ENCODE data around the gene ONECUT3.

Gene ONECUT3

GRCh38 chr19:1765904-1766799 lies 12.8 kb downstream of the ONECUT3 start:
- Mint-ChIP-seq H3K4me3 (no peak overlapping the region), H3K36me3 (ENCODE audit: low read depth) (no peaks in the 10 kb centered on the region), H3K4me1 (ENCODE audit: low read depth) (peaks cover 13% of the 10 kb centered on the region), H3K27me3 (peaks cover 100% of the 10 kb centered on the region), H3K27ac (no peak overlapping the region), H3K9me3 (peaks cover 12% of the 10 kb centered on the region)
- intact Hi-C loops (cut with micrococcal nuclease) = loop anchor here (2.0 to 5.0 kb wide), 2 partner anchors 93 to 219 kb away; no protein-coding TSS in a partner anchor

DNA sequence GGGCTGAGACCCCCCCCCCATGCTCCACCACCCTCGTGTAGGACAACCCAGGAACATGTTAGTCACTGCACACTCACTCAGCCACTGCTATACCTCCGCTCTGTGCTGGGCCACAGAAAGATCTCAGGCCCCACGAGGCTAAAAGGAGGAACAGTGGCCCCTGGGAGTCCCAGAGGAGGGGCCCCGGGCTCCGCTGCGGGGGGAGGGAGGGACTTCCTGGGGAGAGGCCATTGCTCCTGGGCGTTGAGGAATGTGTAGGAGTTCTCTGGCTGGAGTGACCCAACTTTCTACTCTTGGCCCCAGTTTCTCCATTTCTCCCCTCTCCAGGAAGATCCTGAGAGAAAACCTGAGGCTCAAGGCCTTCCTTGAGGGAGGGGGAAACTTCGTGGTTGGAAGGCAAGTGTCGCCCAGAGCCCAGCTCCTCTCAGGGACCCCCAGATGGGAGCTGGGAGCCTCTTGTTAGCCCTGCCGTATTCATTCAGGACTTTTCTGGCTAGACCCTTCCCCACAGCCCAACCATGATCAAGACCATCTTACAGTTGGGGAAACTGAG lies 13.6 kb downstream of the ONECUT3 start:
- no peaks in the 10 kb centered on the region for H3K36me3 Mint-ChIP-seq (ENCODE audit: low read depth)
- peaks cover 13% of the 10 kb centered on the region for H3K4me1 Mint-ChIP-seq (ENCODE audit: low read depth)
- H3K27ac Mint-ChIP-seq = no peak overlapping the region
- peaks cover 19% of the 10 kb centered on the region for H3K9me3 Mint-ChIP-seq
- H3K27me3 Mint-ChIP-seq = peaks cover 98% of the 10 kb centered on the region
- intact Hi-C loops (cut with micrococcal nuclease) = loop anchor here (2.0 to 5.0 kb wide), 2 partner anchors 94 to 220 kb away; no protein-coding TSS in a partner anchor
- no peak overlapping the region for H3K4me3 Mint-ChIP-seq

- Mint-ChIP-seq H3K27me3 (peaks cover 98% of the 10 kb centered on the region), H3K4me1 (ENCODE audit: low read depth) (peaks cover 13% of the 10 kb centered on the region)
These were observed 14.2 kb downstream of the ONECUT3 start for GRCh38 chr19:1767464-1767933.

GRCh38 chr19:1768248-1768647 lies 14.9 kb downstream of the ONECUT3 start:
- Mint-ChIP-seq H3K4me1 (ENCODE audit: low read depth) (peaks cover 13% of the 10 kb centered on the region), H3K9me3 (peaks cover 19% of the 10 kb centered on the region), H3K36me3 (ENCODE audit: low read depth) (no peaks in the 10 kb centered on the region), H3K27ac (no peak overlapping the region), H3K4me3 (no peak overlapping the region), H3K27me3 (peaks cover 97% of the 10 kb centered on the region)
- intact Hi-C loops (cut with micrococcal nuclease) = loop anchor here (5.0 kb wide), 1 partner anchor 221 kb away; no protein-coding TSS in a partner anchor

More at GRCh38 chr19:1767464-1767933, 14.2 kb downstream of the ONECUT3 start:
- Mint-ChIP-seq H3K4me3 (no peak overlapping the region), H3K36me3 (ENCODE audit: low read depth) (no peaks in the 10 kb centered on the region), H3K27ac (no peak overlapping the region), H3K9me3 (peaks cover 19% of the 10 kb centered on the region)
- intact Hi-C loops (cut with micrococcal nuclease) = loop anchor here (2.0 to 5.0 kb wide), 2 partner anchors 95 to 220 kb away; no protein-coding TSS in a partner anchor

- Mint-ChIP-seq H3K36me3 (ENCODE audit: low read depth) (no peaks in the 10 kb centered on the region), H3K27ac (no peak overlapping the region), H3K27me3 (peaks cover 97% of the 10 kb centered on the region), H3K4me1 (ENCODE audit: low read depth) (peaks cover 13% of the 10 kb centered on the region), H3K4me3 (no peak overlapping the region), H3K9me3 (peaks cover 19% of the 10 kb centered on the region)
- intact Hi-C loops (cut with micrococcal nuclease) = loop anchor here (5.0 kb wide), 1 partner anchor 222 kb away; no protein-coding TSS in a partner anchor
These were observed 15.8 kb downstream of the ONECUT3 start for GRCh38 chr19:1768918-1769644.

DNA sequence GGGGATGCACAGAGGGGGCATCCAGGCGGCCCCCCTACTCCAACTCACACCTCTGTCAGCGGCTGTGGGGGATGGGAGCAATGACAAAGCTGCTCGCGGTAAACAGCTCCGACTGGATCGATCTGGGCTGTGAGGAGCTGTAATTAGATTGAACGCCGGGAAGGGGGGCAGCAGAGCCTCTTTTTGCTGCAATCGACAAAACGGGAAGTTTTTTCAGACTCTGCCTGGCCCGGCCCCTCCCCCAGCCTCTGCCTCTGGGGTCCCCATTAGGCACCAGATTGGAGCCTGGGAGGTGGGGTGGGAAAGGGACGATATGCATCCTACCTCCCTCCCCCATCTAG lies 16.3 kb downstream of the ONECUT3 start:
- peaks cover 13% of the 10 kb centered on the region for H3K4me1 Mint-ChIP-seq (ENCODE audit: low read depth)
- H3K27me3 Mint-ChIP-seq = peaks cover 97% of the 10 kb centered on the region
- no peaks in the 10 kb centered on the region for H3K36me3 Mint-ChIP-seq (ENCODE audit: low read depth)
- no peak overlapping the region for H3K27ac Mint-ChIP-seq
- H3K9me3 Mint-ChIP-seq = peaks cover 22% of the 10 kb centered on the region
- H3K4me3 Mint-ChIP-seq = no peak overlapping the region
- intact Hi-C loops (cut with micrococcal nuclease) = loop anchor here (5.0 kb wide), 1 partner anchor 222 kb away; no protein-coding TSS in a partner anchor

DNA sequence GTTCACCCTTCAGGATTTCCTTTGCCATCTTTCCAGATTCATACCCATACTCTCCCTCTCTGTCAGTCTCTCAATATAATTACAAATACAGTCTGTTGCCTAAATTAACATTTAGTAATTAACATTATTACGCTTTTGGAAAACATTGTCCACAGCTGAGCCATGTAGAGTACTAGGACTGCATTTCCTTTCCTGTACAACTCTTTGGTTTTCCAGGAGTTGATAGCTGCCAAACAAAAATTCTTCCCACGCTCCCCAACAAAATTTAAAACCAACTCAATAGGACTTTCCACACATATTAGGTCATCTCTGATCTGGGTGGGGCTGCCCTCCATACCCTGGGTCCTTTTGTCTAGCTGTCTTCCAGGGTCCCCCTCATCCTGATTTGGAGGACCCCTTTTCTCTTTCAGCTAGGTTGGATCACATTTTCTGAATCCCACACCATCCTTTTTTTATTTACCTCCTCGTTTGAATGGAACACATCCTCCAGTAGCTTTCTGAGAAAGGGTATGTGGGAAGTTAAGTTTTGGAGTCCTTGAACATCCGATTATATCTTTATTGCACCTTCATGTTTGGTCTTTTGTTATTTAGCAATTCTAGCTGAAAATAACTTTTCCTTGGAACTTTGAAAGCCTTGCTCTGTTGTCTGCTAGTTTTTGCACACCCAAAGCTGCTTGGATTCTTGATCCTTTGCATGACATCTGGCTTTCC lies 17.7 kb downstream of the ONECUT3 start:
- H3K9me3 Mint-ChIP-seq = peaks cover 28% of the 10 kb centered on the region
- no peak overlapping the region for H3K27ac Mint-ChIP-seq
- peaks cover 13% of the 10 kb centered on the region for H3K4me1 Mint-ChIP-seq (ENCODE audit: low read depth)
- intact Hi-C loops (cut with micrococcal nuclease) = no loop called here
- peaks cover 95% of the 10 kb centered on the region for H3K27me3 Mint-ChIP-seq
- H3K4me3 Mint-ChIP-seq = no peak overlapping the region
- H3K36me3 Mint-ChIP-seq (ENCODE audit: low read depth) = no peaks in the 10 kb centered on the region

DNA sequence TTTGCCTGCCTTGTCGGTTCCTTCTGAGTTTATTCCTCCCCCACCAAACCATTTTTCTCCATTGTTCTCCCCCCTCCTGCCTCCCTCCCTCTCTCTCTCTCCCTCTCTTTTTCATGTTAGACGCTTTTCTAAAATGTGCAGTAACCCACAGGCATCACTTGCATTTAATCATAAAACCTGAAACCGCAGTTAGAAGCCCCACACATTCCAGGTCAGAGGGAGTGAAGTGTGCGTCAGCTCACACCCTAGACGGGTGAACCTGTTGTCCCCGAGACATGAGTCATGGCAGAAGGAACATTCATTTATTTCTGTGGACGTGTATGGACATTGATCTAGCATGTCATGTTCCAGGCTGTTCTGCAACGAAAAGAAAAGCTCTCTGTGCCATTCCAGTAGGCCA lies 19.9 kb downstream of the ONECUT3 start:
- intact Hi-C loops (cut with micrococcal nuclease) = no loop called here
- H3K36me3 Mint-ChIP-seq (ENCODE audit: low read depth) = no peaks in the 10 kb centered on the region
- no peak overlapping the region for H3K27ac Mint-ChIP-seq
- H3K9me3 Mint-ChIP-seq = peaks cover 28% of the 10 kb centered on the region
- peaks cover 95% of the 10 kb centered on the region for H3K27me3 Mint-ChIP-seq
- H3K4me1 Mint-ChIP-seq (ENCODE audit: low read depth) = peaks cover 6% of the 10 kb centered on the region
- no peak overlapping the region for H3K4me3 Mint-ChIP-seq

DNA sequence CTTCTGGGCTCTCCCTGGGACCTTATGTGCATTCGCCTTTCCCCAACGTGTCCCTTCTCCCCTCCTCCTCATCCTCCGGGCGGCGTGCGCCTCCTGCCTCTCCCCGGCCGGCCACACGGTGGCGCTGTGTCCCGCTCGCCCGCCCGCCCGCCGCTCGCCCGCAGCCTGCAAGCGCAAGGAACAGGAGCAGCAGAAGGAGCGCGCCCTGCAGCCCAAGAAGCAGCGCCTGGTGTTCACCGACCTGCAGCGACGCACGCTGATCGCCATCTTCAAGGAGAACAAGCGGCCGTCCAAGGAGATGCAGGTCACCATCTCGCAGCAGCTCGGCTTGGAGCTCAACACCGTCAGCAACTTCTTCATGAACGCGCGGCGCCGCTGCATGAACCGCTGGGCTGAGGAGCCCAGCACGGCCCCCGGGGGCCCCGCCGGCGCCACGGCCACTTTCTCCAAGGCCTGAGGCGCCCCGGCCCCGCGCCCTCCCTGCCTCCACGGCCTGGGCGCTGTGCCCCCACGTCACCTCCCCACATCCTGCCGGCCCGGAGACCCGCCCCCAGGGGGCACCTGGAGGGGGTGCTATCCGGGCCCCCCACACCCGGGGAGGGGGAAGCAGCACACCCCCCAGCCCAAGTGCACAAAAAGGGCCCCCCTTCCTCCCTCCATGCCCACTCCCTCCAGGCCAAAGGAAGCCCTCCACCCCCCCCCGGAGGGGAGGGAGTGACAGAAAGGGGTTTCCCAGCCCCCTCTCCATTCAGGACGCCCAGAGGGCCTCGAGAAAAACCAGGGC lies 21.9 kb downstream of the ONECUT3 start:
- H3K4me1 Mint-ChIP-seq (ENCODE audit: low read depth) = no peaks in the 10 kb centered on the region
- no peak overlapping the region for H3K4me3 Mint-ChIP-seq
- H3K27me3 Mint-ChIP-seq = peaks cover 94% of the 10 kb centered on the region
- no peaks in the 10 kb centered on the region for H3K36me3 Mint-ChIP-seq (ENCODE audit: low read depth)
- peaks cover 25% of the 10 kb centered on the region for H3K9me3 Mint-ChIP-seq
- intact Hi-C loops (cut with micrococcal nuclease) = no loop called here
- H3K27ac Mint-ChIP-seq = no peak overlapping the region

DNA sequence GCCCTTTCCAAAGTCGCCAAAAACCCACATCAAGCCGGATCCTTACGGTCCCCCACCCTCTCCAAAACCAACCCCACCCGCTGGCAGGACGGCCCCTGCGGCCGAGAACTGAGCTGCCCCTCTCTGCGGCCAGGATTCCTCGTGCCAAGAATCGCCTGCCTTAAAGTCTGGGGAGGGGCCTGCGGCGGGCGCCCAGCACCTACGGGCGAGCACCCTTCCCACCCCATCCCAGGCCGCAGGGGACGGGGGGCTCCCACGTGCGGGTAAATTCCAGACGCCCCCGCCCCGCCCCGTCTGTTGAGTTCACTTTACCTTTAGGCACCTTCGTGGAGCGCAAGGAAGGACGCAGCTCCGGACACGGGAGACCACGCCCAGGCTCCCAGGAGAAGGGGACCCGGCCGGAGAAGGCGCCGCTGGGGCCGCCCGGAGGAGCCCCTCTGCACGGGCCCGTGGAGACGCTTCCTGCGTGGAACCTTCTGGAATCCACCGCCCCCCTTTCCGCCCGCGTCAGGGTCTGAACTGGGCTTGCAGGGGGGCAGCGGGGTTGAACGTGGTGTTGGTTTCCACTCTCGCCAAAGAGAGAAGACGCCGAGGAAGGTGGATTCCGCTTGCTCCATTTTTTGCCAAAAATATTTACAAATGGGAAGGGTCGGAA lies 22.8 kb downstream of the ONECUT3 start:
- H3K9me3 Mint-ChIP-seq = peaks cover 16% of the 10 kb centered on the region
- H3K27me3 Mint-ChIP-seq = peaks cover 94% of the 10 kb centered on the region
- no peak overlapping the region for H3K4me3 Mint-ChIP-seq
- H3K4me1 Mint-ChIP-seq (ENCODE audit: low read depth) = no peaks in the 10 kb centered on the region
- H3K27ac Mint-ChIP-seq = no peak overlapping the region
- no peaks in the 10 kb centered on the region for H3K36me3 Mint-ChIP-seq (ENCODE audit: low read depth)
- intact Hi-C loops (cut with micrococcal nuclease) = no loop called here

DNA sequence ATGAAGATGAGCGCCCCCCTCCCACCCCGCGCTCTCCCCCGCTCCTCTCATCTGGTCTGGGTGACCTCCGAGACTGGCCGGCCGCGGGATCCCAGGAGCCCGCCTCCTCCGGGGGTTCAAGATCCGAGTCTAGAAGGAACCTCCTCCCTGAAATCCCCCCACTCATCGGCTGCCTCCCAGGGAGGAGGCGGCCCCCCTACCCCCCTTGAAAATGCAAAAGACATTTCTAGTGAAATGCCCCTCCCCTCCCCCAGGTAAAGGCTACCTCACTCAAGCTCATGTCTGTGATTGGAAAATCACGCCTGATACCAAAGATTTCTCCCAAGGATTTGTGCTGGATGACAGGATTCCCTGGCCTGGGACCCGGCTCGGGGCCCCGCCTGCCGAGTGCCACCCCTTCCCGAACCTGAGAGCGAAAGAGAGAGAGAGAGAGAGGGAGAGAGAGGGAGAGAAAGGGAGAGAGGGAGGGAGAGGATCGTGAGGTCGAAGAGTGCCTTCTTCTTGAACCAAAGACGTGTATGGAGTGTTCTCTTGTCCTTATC lies 23.4 kb downstream of the ONECUT3 start:
- no peak overlapping the region for H3K27ac Mint-ChIP-seq
- no peaks in the 10 kb centered on the region for H3K4me1 Mint-ChIP-seq (ENCODE audit: low read depth)
- no peaks in the 10 kb centered on the region for H3K36me3 Mint-ChIP-seq (ENCODE audit: low read depth)
- no peak overlapping the region for H3K4me3 Mint-ChIP-seq
- H3K27me3 Mint-ChIP-seq = peaks cover 90% of the 10 kb centered on the region
- intact Hi-C loops (cut with micrococcal nuclease) = no loop called here
- H3K9me3 Mint-ChIP-seq = peaks cover 10% of the 10 kb centered on the region

DNA sequence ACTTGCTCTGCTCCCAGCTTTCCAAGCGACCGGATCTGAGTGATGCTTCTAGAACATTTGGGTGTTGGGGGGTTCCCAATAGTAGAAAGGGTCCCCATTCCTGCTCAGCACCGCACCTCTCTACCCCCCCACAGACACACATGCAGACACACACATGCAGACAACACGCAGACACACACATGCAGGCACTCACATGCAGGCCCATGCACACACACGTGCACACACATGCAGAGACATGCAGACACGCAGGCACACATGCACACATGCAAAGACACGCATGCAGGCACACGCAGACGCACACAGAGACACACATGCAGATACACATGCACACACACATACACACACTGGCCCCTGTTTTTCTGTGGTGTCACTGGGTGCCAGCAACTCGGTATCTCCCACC lies 23.8 kb downstream of the ONECUT3 start:
- no peak overlapping the region for H3K27ac Mint-ChIP-seq
- intact Hi-C loops (cut with micrococcal nuclease) = no loop called here
- no peak overlapping the region for H3K4me3 Mint-ChIP-seq

More for the DNA sequence above, 23.8 kb downstream of the ONECUT3 start:
- peaks cover 8% of the 10 kb centered on the region for H3K9me3 Mint-ChIP-seq
- peaks cover 89% of the 10 kb centered on the region for H3K27me3 Mint-ChIP-seq
- no peaks in the 10 kb centered on the region for H3K4me1 Mint-ChIP-seq (ENCODE audit: low read depth)
- no peaks in the 10 kb centered on the region for H3K36me3 Mint-ChIP-seq (ENCODE audit: low read depth)
